HL-60 (cell line): ENCODE data around the gene EPHA2.
"Not testable (repeated sequence)": the region's sequence is repeated elsewhere in the genome, so short reads cannot be mapped to it uniquely, and the experiment has no call there.

Source experiments
- DNase-seq, 2 experiments: peaks; one replicate each; pipeline ENCODE4 v3.0.0-alpha.2; 2010 to 2020; ENCODE audit warnings: low read depth in 1 of 2, low spot score in 1 of 2
- H3K27ac ChIP-seq: fragments of 250-450 bp; sonication (Bioruptor Pico); replicated peaks from 2 replicates; pipeline ENCODE4 v1.5.1; 2020; ENCODE audit warnings: mild to moderate bottlenecking, moderate library complexity
- H3K27me3 ChIP-seq: fragments of 250-450 bp; sonication (Bioruptor Pico); 2 replicates; pipeline ENCODE4 v1.5.1; 2021; ENCODE audit warnings: mild to moderate bottlenecking, moderate library complexity; ENCODE audit not compliant: insufficient read depth, poor library complexity, severe bottlenecking
- H3K4me3 ChIP-seq: replicated peaks from 2 replicates; pipeline ENCODE4 v1.5.1; 2011; ENCODE audit warnings: mild to moderate bottlenecking, control low read depth, low read length; ENCODE audit not compliant: insufficient read depth
- CTCF ChIP-seq: IDR thresholded peaks from one replicate; pipeline ENCODE4 v1.5.1; 2011; ENCODE audit warnings: low read length, control low read depth, inconsistent platforms; ENCODE audit not compliant: insufficient read depth
- GABPA ChIP-seq: IDR thresholded peaks from 2 replicates; pipeline ENCODE4 v1.6.1; 2012; ENCODE audit warnings: low read depth
- POLR2AphosphoS5 ChIP-seq: IDR thresholded peaks from 2 replicates; pipeline ENCODE4 v1.6.1; 2012; ENCODE audit warnings: low read depth
- REST ChIP-seq: IDR thresholded peaks from 2 replicates; pipeline ENCODE4 v1.6.1; 2012; ENCODE audit warnings: low read depth; ENCODE audit not compliant: insufficient replicate concordance
- SPI1 ChIP-seq: IDR thresholded peaks from 2 replicates; pipeline ENCODE4 v1.6.1; 2012; ENCODE audit warnings: low read depth, mild to moderate bottlenecking, borderline replicate concordance

Gene EPHA2

GRCh38 chr1:16171314-16172151 lies 15.7 kb upstream of the EPHA2 start:
- Histone ChIP-seq H3K27me3 (peaks cover 22% of the 10 kb centered on the region), H3K27ac (no peak overlapping the region), H3K4me3 (no peak overlapping the region)
- TF ChIP-seq POLR2AphosphoS5 (no peak), SPI1 (no peak), GABPA (no peak), CTCF (no peak), REST (no peak)
- no peak for DNase-seq

- TF ChIP-seq POLR2AphosphoS5 (no peak), GABPA (no peak), REST (no peak), SPI1 (no peak), CTCF (no peak)
- no peak overlapping the region for H3K4me3 ChIP-seq
- DNase-seq = no peak
- peaks cover 22% of the 10 kb centered on the region for H3K27me3 ChIP-seq
- H3K27ac ChIP-seq = no peak overlapping the region
These were observed 14.4 kb upstream of the EPHA2 start for GRCh38 chr1:16170283-16170673.

- no peak for TF ChIP-seq REST
- TF ChIP-seq POLR2AphosphoS5 = no peak
- TF ChIP-seq SPI1 = no peak
- TF ChIP-seq CTCF = no peak
- no peak for TF ChIP-seq GABPA
- Histone ChIP-seq H3K27me3 (peaks cover 27% of the 10 kb centered on the region), H3K4me3 (no peak overlapping the region), H3K27ac (no peak overlapping the region)
- DNase-seq = no peak
These were observed 12.9 kb upstream of the EPHA2 start for GRCh38 chr1:16168622-16169360.

GRCh38 chr1:16168144-16168495 lies 12.3 kb upstream of the EPHA2 start:
- H3K4me3 ChIP-seq, DNase-seq, H3K27ac ChIP-seq: not testable (repeated sequence)
- H3K27me3 ChIP-seq = peaks cover 30% of the 10 kb centered on the region
